Esophagus muscularis mucosa (tissue), 4 donors: ENCODE measurements around the gene ALDH18A1. TPM values are rescaled to one million over a fixed set of nuclear protein-coding genes. Genes with fewer than 3 reads are reported as not detected.

Experiments used
- DNase-seq: peaks from one replicate; pipeline ENCODE4 v3.0.0-alpha.2; 2017; ENCODE audit errors: extremely low spot score
- H3K27ac ChIP-seq, 4 donors: fragments of 200-600 bp; sonication (generic); replicated peaks in 1 of 4; 1 replicate in 3 of 4; 2 replicates in 1 of 4; pipeline ENCODE4 v1.5.1; 2016 to 2019; ENCODE audit warnings: mild to moderate bottlenecking in 1 of 4
- H3K27me3 ChIP-seq, 4 donors: fragments of 200-600 bp; sonication (generic); one replicate each; pipeline versions ENCODE4 v1.5.1 to v1.6.0; 2016 to 2019
- H3K36me3 ChIP-seq, 4 donors: fragments of 200-600 bp; sonication (generic); one replicate each; pipeline ENCODE4 v1.5.1; 2016 to 2019
- H3K4me1 ChIP-seq, 4 donors: fragments of 200-600 bp; sonication (generic); one replicate each; pipeline ENCODE4 v1.5.1; 2016 to 2019
- H3K4me3 ChIP-seq, 4 donors: fragments of 200-600 bp; sonication (generic); 1 replicate in 2 of 4; 2 replicates in 2 of 4; pipeline ENCODE4 v1.5.1; 2016 to 2019; ENCODE audit warnings: mild to moderate bottlenecking in 4 of 4, moderate library complexity in 1 of 4
- H3K9me3 ChIP-seq, 4 donors: fragments of 200-600 bp; sonication (generic); 1 replicate in 3 of 4; 2 replicates in 1 of 4; pipeline ENCODE4 v1.5.1; 2016 to 2019
- CTCF ChIP-seq, 3 experiments: fragments of 200-600 bp in 2 of 3; fragments of 450-650 bp in 1 of 3; sonication (generic) in 2 of 3; IDR thresholded peaks; one replicate each; pipeline ENCODE4 v1.5.1; 2017 to 2019; ENCODE audit warnings: antibody characterized with exemption in 3 of 3, mild to moderate bottlenecking in 2 of 3, moderate library complexity in 1 of 3
- EP300 ChIP-seq: sonication (generic); formaldehyde crosslinking; IDR thresholded peaks from one replicate; pipeline ENCODE4 v1.6.1; 2017; ENCODE audit warnings: antibody characterized with exemption
- POLR2A ChIP-seq: fragments of 450-650 bp; IDR thresholded peaks from one replicate; pipeline ENCODE4 v1.6.1; 2017; ENCODE audit warnings: antibody characterized with exemption, moderate library complexity, mild to moderate bottlenecking, low read depth
- POLR2AphosphoS5 ChIP-seq, 2 donors: sonication (generic); formaldehyde crosslinking; IDR thresholded peaks; one replicate each; pipeline ENCODE4 v1.6.1; 2017; ENCODE audit warnings: antibody characterized with exemption in 2 of 2
- WGBS: methylation state at CpG from one replicate; pipeline ENCODE4 v1.1.5; 2018; 5-methylcytosine and 5-hydroxymethylcytosine counted together
- intact Hi-C: fragments of 100-400 bp; cut with DNase I; formaldehyde crosslinking; loops from one replicate; pipeline ENCODE4 v1.15.1; 2023
- total RNA-seq, 4 donors: library from RNA; depleted of rRNA; stranded (reverse); fragments of >200 nt; gene quantifications; one replicate each; pipeline versions ENCODE4 v1.1.0 to v1.2.1, GENCODE V29; 2016

ALDH18A1 gene
- total RNA-seq, 4 donors from 2014 or later = 13.7 to 27.7 (median 21.8) TPM

DNA sequence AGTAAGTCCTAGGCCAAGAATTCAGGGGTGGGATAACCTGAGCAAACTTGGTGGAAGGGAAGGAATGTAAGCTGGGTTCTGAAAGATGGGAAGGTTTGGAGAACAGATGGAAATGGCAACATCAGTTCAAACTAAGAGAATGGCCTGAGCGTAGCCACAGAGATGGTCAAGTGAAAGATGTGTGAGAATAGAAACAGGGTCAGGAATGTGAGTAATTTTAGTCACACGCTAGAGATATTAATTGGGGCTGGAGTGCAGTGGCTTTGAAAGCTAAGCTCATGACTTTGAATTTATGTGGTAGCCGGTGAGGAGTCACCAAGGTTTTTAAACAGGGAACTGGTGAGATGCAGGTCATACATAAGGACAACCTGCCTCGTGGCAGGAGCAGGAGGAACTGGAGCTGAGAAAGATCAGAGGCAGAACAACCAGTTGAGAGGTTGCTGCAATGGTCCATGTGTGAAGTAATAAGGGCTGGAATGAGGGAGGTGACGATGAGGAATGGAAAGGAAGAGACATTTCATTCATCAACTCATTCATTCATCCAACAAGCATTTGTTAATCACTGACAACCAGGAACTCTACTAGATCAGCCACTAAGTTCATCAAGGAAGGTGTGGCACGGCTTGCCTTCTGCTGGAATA is 82.4 kb downstream of the ALDH18A1 start:
- TF ChIP-seq POLR2AphosphoS5 (IDR thresholded peaks at IDR 0.05) = no peak
- TF ChIP-seq CTCF (IDR thresholded peaks at IDR 0.05) = no peak
- no peak for TF ChIP-seq EP300
- no peak for TF ChIP-seq POLR2A
- WGBS = 92% methylated on average over 6 of the region's 6 CpGs
- Histone ChIP-seq H3K27ac (no peak overlapping the region), H3K4me3 (no peak overlapping the region), H3K4me1 (peaks cover 0 to 8% (median 3%) of the 10 kb centered on the region in 4 donors), H3K27me3 (no peaks in the 10 kb centered on the region), H3K9me3 (no peaks in the 10 kb centered on the region), H3K36me3 (no peaks in the 10 kb centered on the region)
- DNase-seq = no peak
- intact Hi-C loops = no loop called here

GRCh38 chr10:95573527-95573926 is 83.0 kb downstream of the ALDH18A1 start:
- H3K36me3 ChIP-seq = no peaks in the 10 kb centered on the region
- intact Hi-C loops = no loop called here
- no peaks in the 10 kb centered on the region for H3K27me3 ChIP-seq
- H3K4me3 ChIP-seq = no peak overlapping the region
- no peak overlapping the region for H3K27ac ChIP-seq
- TF ChIP-seq POLR2AphosphoS5 (IDR thresholded peaks at IDR 0.05) = no peak
- TF ChIP-seq POLR2A = no peak
- no peak for TF ChIP-seq EP300
- no peak for TF ChIP-seq CTCF (IDR thresholded peaks at IDR 0.05)
- peaks cover 4 to 14% (median 6%) of the 10 kb centered on the region in 4 donors for H3K4me1 ChIP-seq
- DNase-seq = no peak
- H3K9me3 ChIP-seq = no peaks in the 10 kb centered on the region
- 89% methylated on average over 3 of the region's 3 CpGs for WGBS

- 64% methylated on average over 7 of the region's 7 CpGs for WGBS
- Histone ChIP-seq H3K36me3 (no peaks in the 10 kb centered on the region), H3K4me3 (no peak overlapping the region), H3K4me1 (peaks cover 4 to 25% (median 16%) of the 10 kb centered on the region in 4 donors), H3K27ac (no peak overlapping the region), H3K27me3 (no peaks in the 10 kb centered on the region), H3K9me3 (no peaks in the 10 kb centered on the region)
- intact Hi-C loops = no loop called here
- TF ChIP-seq POLR2AphosphoS5 (IDR thresholded peaks at IDR 0.05) = no peak
- no peak for TF ChIP-seq CTCF (IDR thresholded peaks at IDR 0.05)
- TF ChIP-seq POLR2A = no peak
- TF ChIP-seq EP300 = no peak
- no peak for DNase-seq
Observed at GRCh38 chr10:95572131-95572820, 84.2 kb downstream of the ALDH18A1 start.

DNA sequence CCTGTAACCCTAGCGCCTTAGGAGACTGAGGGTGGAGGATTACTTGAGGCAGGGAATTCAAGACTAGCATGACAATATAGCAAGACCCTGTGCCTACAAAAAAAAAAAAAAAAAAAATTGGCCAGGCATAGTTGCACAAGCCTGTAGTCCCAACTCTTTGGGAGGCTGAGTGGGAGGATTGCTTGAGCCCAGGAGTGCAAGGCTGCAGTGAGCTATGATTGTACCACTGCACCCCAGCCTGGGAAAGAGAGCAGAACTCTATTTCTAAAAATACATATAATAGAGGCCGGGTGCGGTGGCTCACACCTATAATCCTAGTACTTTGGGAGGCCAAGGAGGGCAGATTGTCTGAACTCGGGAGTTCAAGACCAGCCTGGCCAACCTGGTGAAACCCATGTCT is 85.1 kb downstream of the ALDH18A1 start:
- H3K4me1 ChIP-seq = peaks cover 4 to 31% (median 19%) of the 10 kb centered on the region in 4 donors

More for the DNA sequence above, 85.1 kb downstream of the ALDH18A1 start:
- no peaks in the 10 kb centered on the region for H3K36me3 ChIP-seq
- no peak overlapping the region for H3K27ac ChIP-seq
- H3K27me3 ChIP-seq = no peaks in the 10 kb centered on the region
- TF ChIP-seq CTCF (IDR thresholded peaks at IDR 0.05) = no peak
- no peak for TF ChIP-seq POLR2A
- TF ChIP-seq POLR2AphosphoS5 (IDR thresholded peaks at IDR 0.05) = no peak
- no peak for TF ChIP-seq EP300
- DNase-seq = no peak
- WGBS = 85% methylated on average over 4 of the region's 4 CpGs
- no peaks in the 10 kb centered on the region for H3K9me3 ChIP-seq
- intact Hi-C loops = no loop called here
- H3K4me3 ChIP-seq = no peak overlapping the region
